Stimulated activated CD4-positive, alpha-beta T cell treated with anti-CD3 and anti-CD28 coated beads, Interleukin-4, amount 100 ng/mL, for 1 hour (primary cell): ENCODE results near the gene DVL1.
A peak's percentile ranks its signal among the peaks of the same experiment; 100 is the strongest.
"Not testable (repeated sequence)": the region's sequence is repeated elsewhere in the genome, so short reads cannot be mapped to it uniquely, and the experiment has no call there.

ENCODE experiments used
- DNase-seq: peaks from one replicate; pipeline ENCODE4 v3.0.0-alpha.2; 2020

Gene DVL1

GRCh38 chr1:1349256-1350012 lies at the start of gene DVL1:
DVL1 (minus strand) TSS chr1:1349418; CDS start chr1:1349065, 353 bp downstream.
- DNase-seq = peak; percentile 77

GRCh38 chr1:1398677-1399186 lies 49.5 kb upstream of the DVL1 start:
- no peak for DNase-seq

GRCh38 chr1:1397839-1398523 lies 48.8 kb upstream of the DVL1 start:
- DNase-seq = no peak

GRCh38 chr1:1395166-1395565 lies 45.9 kb upstream of the DVL1 start:
- DNase-seq = no peak

GRCh38 chr1:1394116-1394515 lies 44.9 kb upstream of the DVL1 start:
- DNase-seq = no peak

- DNase-seq = no peak
Measured at GRCh38 chr1:1393428-1393827, 44.2 kb upstream of the DVL1 start.

- no peak for DNase-seq
Measured at GRCh38 chr1:1393014-1393413, 43.8 kb upstream of the DVL1 start.

GRCh38 chr1:1391225-1391624 lies 42.0 kb upstream of the DVL1 start:
- no peak for DNase-seq

GRCh38 chr1:1390675-1391074 lies 41.5 kb upstream of the DVL1 start:
- DNase-seq = no peak

- no peak for DNase-seq
Measured at GRCh38 chr1:1388078-1388472, 38.9 kb upstream of the DVL1 start.

- DNase-seq = no peak
Measured at GRCh38 chr1:1387098-1388077, 38.2 kb upstream of the DVL1 start.

GRCh38 chr1:1385931-1386330 lies 36.7 kb upstream of the DVL1 start:
- no peak for DNase-seq

GRCh38 chr1:1385339-1385738 lies 36.1 kb upstream of the DVL1 start:
- not testable (repeated sequence) for DNase-seq

GRCh38 chr1:1381294-1381693 lies 32.1 kb upstream of the DVL1 start:
- DNase-seq = no peak

GRCh38 chr1:1380860-1381259 lies 31.6 kb upstream of the DVL1 start:
- DNase-seq = no peak

- DNase-seq = no peak
Measured at GRCh38 chr1:1377540-1378205, 28.5 kb upstream of the DVL1 start.

- no peak for DNase-seq
Measured at GRCh38 chr1:1376551-1377226, 27.5 kb upstream of the DVL1 start.

- peak; percentile 91 for DNase-seq
Measured at GRCh38 chr1:1374929-1375662, 25.9 kb upstream of the DVL1 start, which contains the start of gene AURKAIP1. AURKAIP1 (minus strand) TSS chr1:1375207; CDS start chr1:1374756, 451 bp downstream.

GRCh38 chr1:1374589-1374928 lies 25.3 kb upstream of the DVL1 start:
- no peak for DNase-seq

GRCh38 chr1:1373815-1374588 lies 24.8 kb upstream of the DVL1 start:
- DNase-seq = no peak
